ENCODE results near the gene CDC42BPB.

DNA sequence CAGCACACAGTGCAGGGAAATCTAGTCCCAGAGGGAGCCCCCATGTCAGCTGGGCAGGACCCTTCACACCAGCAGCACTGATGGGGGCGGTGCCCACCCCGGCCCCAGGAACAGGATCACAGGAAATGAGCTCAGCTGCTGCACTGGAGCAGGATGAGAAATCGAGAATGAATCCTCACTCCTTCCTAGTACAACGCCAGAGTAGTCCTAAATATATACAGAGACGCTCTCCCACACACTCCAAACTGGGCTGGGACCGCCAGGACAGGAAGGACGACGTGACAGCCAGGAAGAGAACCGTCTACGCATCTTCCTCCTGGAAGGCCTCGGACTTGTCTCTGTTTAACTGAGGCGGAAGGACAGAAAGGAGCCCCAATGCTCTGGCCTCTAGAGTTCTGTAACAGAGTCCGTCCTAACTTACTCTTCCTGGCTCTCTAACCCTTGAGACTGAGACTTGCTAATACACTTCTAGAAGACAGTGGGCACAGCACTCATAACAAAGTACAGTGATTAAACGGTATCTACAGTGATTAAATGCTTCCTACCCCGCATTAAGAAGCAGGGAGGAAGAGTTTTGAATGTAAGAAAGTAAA, 33.4 kb downstream of the CDC42BPB start:
- TF ChIP-seq, protein P1, sequence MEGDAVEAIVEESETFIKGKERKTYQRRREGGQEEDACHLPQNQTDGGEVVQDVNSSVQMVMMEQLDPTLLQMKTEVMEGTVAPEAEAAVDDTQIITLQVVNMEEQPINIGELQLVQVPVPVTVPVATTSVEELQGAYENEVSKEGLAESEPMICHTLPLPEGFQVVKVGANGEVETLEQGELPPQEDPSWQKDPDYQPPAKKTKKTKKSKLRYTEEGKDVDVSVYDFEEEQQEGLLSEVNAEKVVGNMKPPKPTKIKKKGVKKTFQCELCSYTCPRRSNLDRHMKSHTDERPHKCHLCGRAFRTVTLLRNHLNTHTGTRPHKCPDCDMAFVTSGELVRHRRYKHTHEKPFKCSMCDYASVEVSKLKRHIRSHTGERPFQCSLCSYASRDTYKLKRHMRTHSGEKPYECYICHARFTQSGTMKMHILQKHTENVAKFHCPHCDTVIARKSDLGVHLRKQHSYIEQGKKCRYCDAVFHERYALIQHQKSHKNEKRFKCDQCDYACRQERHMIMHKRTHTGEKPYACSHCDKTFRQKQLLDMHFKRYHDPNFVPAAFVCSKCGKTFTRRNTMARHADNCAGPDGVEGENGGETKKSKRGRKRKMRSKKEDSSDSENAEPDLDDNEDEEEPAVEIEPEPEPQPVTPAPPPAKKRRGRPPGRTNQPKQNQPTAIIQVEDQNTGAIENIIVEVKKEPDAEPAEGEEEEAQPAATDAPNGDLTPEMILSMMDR (IDR thresholded peaks at IDR 0.05; ENCODE audit: low read depth, low read length): no peak
- no peak for TF ChIP-seq EZH2phosphoT487 (IDR thresholded peaks at IDR 0.05; ENCODE audit: low read depth)

Measured in OCI-LY3 (cell line).